Measurements from ENCODE around the gene BARD1. TPM values are rescaled to one million over a fixed set of nuclear protein-coding genes. Genes with fewer than 3 reads are reported as not detected.
"Not testable (repeated sequence)": the region's sequence is repeated elsewhere in the genome, so short reads cannot be mapped to it uniquely, and the experiment has no call there.

BARD1 gene
- total RNA-seq, 1 experiment from 2014 or later, result 21.8 TPM

GRCh38 chr2:214800180-214800579, 9.3 kb downstream of the BARD1 start:
- no peak for DNase-seq
- no peak overlapping the region for H3K4me3 ChIP-seq (ENCODE audit: insufficient read depth, low read depth, low read length)
- no peaks in the 10 kb centered on the region for H3K36me3 ChIP-seq (replicated peaks; ENCODE audit: control insufficient read depth, insufficient read depth, low read length)
- H3K27me3 ChIP-seq (ENCODE audit: control insufficient read depth, insufficient read depth, low read length), result no peaks in the 10 kb centered on the region

GRCh38 chr2:214796911-214797310, 12.6 kb downstream of the BARD1 start:
- no peaks in the 10 kb centered on the region; the same call in 1 of the 2 replicates for H3K36me3 ChIP-seq (replicated peaks; ENCODE audit: control insufficient read depth, insufficient read depth, low read length)
- DNase-seq, result no peak
- H3K4me3 ChIP-seq (ENCODE audit: insufficient read depth, low read depth, low read length), result no peak overlapping the region
- H3K27me3 ChIP-seq (ENCODE audit: control insufficient read depth, insufficient read depth, low read length), result no peaks in the 10 kb centered on the region

GRCh38 chr2:214783181-214783580, 26.3 kb downstream of the BARD1 start:
- not testable (repeated sequence) for H3K27me3 ChIP-seq (ENCODE audit: control insufficient read depth, insufficient read depth, low read length); DNase-seq; H3K4me3 ChIP-seq (ENCODE audit: insufficient read depth, low read depth, low read length); H3K36me3 ChIP-seq (replicated peaks; ENCODE audit: control insufficient read depth, insufficient read depth, low read length)

- DNase-seq, result no peak
- no peaks in the 10 kb centered on the region for H3K27me3 ChIP-seq (ENCODE audit: control insufficient read depth, insufficient read depth, low read length)
- no peak overlapping the region for H3K4me3 ChIP-seq (ENCODE audit: insufficient read depth, low read depth, low read length)
- peaks cover 6% of the 10 kb centered on the region for H3K36me3 ChIP-seq (replicated peaks; ENCODE audit: control insufficient read depth, insufficient read depth, low read length)
Measured at GRCh38 chr2:214782671-214783070, 26.8 kb downstream of the BARD1 start.

- peaks cover 6% of the 10 kb centered on the region for H3K36me3 ChIP-seq (replicated peaks; ENCODE audit: control insufficient read depth, insufficient read depth, low read length)
- H3K4me3 ChIP-seq (ENCODE audit: insufficient read depth, low read depth, low read length), result no peak overlapping the region
- no peak for DNase-seq
- H3K27me3 ChIP-seq (ENCODE audit: control insufficient read depth, insufficient read depth, low read length), result no peaks in the 10 kb centered on the region
Measured at GRCh38 chr2:214781226-214781625, 28.3 kb downstream of the BARD1 start.

GRCh38 chr2:214775971-214776370, 33.5 kb downstream of the BARD1 start:
- H3K36me3 ChIP-seq (replicated peaks; ENCODE audit: control insufficient read depth, insufficient read depth, low read length), result peaks cover 10% of the 10 kb centered on the region

GRCh38 chr2:214774108-214774507, 35.4 kb downstream of the BARD1 start:
- H3K27me3 ChIP-seq (ENCODE audit: control insufficient read depth, insufficient read depth, low read length), result no peaks in the 10 kb centered on the region
- DNase-seq, result no peak
- no peak overlapping the region for H3K4me3 ChIP-seq (ENCODE audit: insufficient read depth, low read depth, low read length)
- H3K36me3 ChIP-seq (replicated peaks; ENCODE audit: control insufficient read depth, insufficient read depth, low read length), result peaks cover 4% of the 10 kb centered on the region; the same call in 1 of the 2 replicates

More at GRCh38 chr2:214775971-214776370, 33.5 kb downstream of the BARD1 start:
- DNase-seq, result no peak
- H3K27me3 ChIP-seq (ENCODE audit: control insufficient read depth, insufficient read depth, low read length), result no peaks in the 10 kb centered on the region
- no peak overlapping the region for H3K4me3 ChIP-seq (ENCODE audit: insufficient read depth, low read depth, low read length)

- Histone ChIP-seq H3K27me3 (ENCODE audit: control insufficient read depth, insufficient read depth, low read length) (no peaks in the 10 kb centered on the region), H3K36me3 (replicated peaks; ENCODE audit: control insufficient read depth, insufficient read depth, low read length) (peaks cover 4% of the 10 kb centered on the region; the same call in 1 of the 2 replicates), H3K4me3 (ENCODE audit: insufficient read depth, low read depth, low read length) (no peak overlapping the region)
- no peak for DNase-seq
Measured at GRCh38 chr2:214772443-214773015, 37.0 kb downstream of the BARD1 start.

GRCh38 chr2:214765180-214765579, 44.3 kb downstream of the BARD1 start:
- Histone ChIP-seq H3K4me3 (ENCODE audit: insufficient read depth, low read depth, low read length) (no peak overlapping the region), H3K27me3 (ENCODE audit: control insufficient read depth, insufficient read depth, low read length) (no peaks in the 10 kb centered on the region), H3K36me3 (replicated peaks; ENCODE audit: control insufficient read depth, insufficient read depth, low read length) (peaks cover 5% of the 10 kb centered on the region)
- no peak for DNase-seq

- Histone ChIP-seq H3K4me3 (ENCODE audit: insufficient read depth, low read depth, low read length) (no peak overlapping the region), H3K27me3 (ENCODE audit: control insufficient read depth, insufficient read depth, low read length) (no peaks in the 10 kb centered on the region), H3K36me3 (replicated peaks; ENCODE audit: control insufficient read depth, insufficient read depth, low read length) (peaks cover 1% of the 10 kb centered on the region)
- DNase-seq, result no peak
Measured at GRCh38 chr2:214753455-214753854, 56.0 kb downstream of the BARD1 start.

- H3K4me3 ChIP-seq (ENCODE audit: insufficient read depth, low read depth, low read length), result no peak overlapping the region
Measured at GRCh38 chr2:214750529-214750928, 59.0 kb downstream of the BARD1 start.

GRCh38 chr2:214747992-214748391, 61.5 kb downstream of the BARD1 start:
- DNase-seq, result no peak
- H3K4me3 ChIP-seq (ENCODE audit: insufficient read depth, low read depth, low read length), result no peak overlapping the region
- peaks cover 1% of the 10 kb centered on the region for H3K36me3 ChIP-seq (replicated peaks; ENCODE audit: control insufficient read depth, insufficient read depth, low read length)
- no peaks in the 10 kb centered on the region for H3K27me3 ChIP-seq (ENCODE audit: control insufficient read depth, insufficient read depth, low read length)

More at GRCh38 chr2:214750529-214750928, 59.0 kb downstream of the BARD1 start:
- Histone ChIP-seq H3K36me3 (replicated peaks; ENCODE audit: control insufficient read depth, insufficient read depth, low read length) (peaks cover 1% of the 10 kb centered on the region), H3K27me3 (ENCODE audit: control insufficient read depth, insufficient read depth, low read length) (no peaks in the 10 kb centered on the region)
- no peak for DNase-seq

GRCh38 chr2:214742119-214742518, 67.4 kb downstream of the BARD1 start:
- Histone ChIP-seq H3K36me3 (replicated peaks; ENCODE audit: control insufficient read depth, insufficient read depth, low read length) (no peaks in the 10 kb centered on the region; the same call in 1 of the 2 replicates), H3K4me3 (ENCODE audit: insufficient read depth, low read depth, low read length) (no peak overlapping the region), H3K27me3 (ENCODE audit: control insufficient read depth, insufficient read depth, low read length) (no peaks in the 10 kb centered on the region)
- no peak for DNase-seq

GRCh38 chr2:214740867-214741395, 68.6 kb downstream of the BARD1 start:
- Histone ChIP-seq H3K4me3 (ENCODE audit: insufficient read depth, low read depth, low read length) (no peak overlapping the region), H3K36me3 (replicated peaks; ENCODE audit: control insufficient read depth, insufficient read depth, low read length) (no peaks in the 10 kb centered on the region; the same call in 1 of the 2 replicates), H3K27me3 (ENCODE audit: control insufficient read depth, insufficient read depth, low read length) (no peaks in the 10 kb centered on the region)
- DNase-seq, result no peak

GRCh38 chr2:214737188-214737587, 72.3 kb downstream of the BARD1 start:
- H3K4me3 ChIP-seq (ENCODE audit: insufficient read depth, low read depth, low read length), result no peak overlapping the region
- H3K27me3 ChIP-seq (ENCODE audit: control insufficient read depth, insufficient read depth, low read length), result no peaks in the 10 kb centered on the region
- no peaks in the 10 kb centered on the region; the same call in 1 of the 2 replicates for H3K36me3 ChIP-seq (replicated peaks; ENCODE audit: control insufficient read depth, insufficient read depth, low read length)

More at GRCh38 chr2:214737188-214737587, 72.3 kb downstream of the BARD1 start:
- no peak for DNase-seq
